ENCODE results near the gene ZFP36L1. TPM values are rescaled to one million over a fixed set of nuclear protein-coding genes. Genes with fewer than 3 reads are reported as not detected.

The ZFP36L1 gene
- total RNA-seq, 4 donors from 2014 or later = 180 to 712 (median 266) TPM

DNA sequence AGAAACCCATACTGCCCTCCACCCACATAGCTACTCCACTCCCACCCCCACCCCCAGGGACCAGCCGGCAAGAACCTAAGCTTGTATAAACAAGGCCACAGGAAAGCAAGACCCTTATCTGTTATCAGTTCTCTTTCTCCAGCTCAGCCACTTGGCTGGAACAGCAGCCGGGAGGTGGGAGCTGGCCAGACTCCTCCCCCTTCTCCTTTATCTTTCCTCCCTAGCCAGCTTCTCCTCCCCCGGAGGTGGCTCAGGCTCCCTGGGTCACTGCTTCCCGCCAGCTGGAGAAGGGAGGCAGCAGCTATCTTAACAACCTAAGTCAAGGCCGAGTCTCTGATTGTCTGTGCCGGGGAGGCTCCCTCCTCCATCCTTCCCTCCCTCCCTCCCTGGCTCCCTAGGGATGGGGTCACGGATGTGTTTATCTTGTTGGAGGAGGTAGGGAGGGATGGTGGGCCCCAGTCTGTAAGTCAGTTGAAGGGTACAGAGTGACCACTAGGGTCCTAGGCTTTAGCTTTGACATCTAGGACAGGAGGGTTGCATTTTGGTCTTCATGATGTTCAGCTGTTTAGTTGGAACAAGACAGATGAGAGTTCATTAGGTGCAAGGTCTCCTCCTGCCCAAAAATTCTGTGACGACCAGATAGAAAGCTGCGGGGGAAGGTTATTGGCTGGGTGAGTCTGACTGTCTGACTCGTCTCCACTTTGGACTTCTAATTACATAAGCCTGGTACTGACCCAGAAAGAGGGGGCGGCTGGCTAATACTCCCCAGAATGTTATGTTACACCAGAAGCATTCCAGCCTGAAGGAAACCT is 29.7 kb downstream of the ZFP36L1 start:
- TF ChIP-seq EP300 (IDR thresholded peaks at IDR 0.05; ENCODE audit: low read depth) (no peak), CTCF (IDR thresholded peaks at IDR 0.05) (no peak), POLR2AphosphoS5 (IDR thresholded peaks at IDR 0.05) (no peak), POLR2A (IDR thresholded peaks at IDR 0.05) (no peak)
- H3K4me1 ChIP-seq = peaks cover 0 to 6% (median 0%) of the 10 kb centered on the region in 4 donors
- intact Hi-C loops (cut with DNase I; ENCODE audit: low total_unique reads) (no loop called here), in situ Hi-C loops (cut with MboI; ENCODE audit: low pct_ligation_motif_present in 1 of 4, low pct_unique_long_range_greater_than_20kb in 1 of 4, low sequenced_read_pairs in 3 of 4) (no loop called here)
- H3K27ac ChIP-seq = peak overlapping the region; percentile 36 to 63 (median 46)
- H3K4me3 ChIP-seq = no peak overlapping the region
- H3K36me3 ChIP-seq = no peaks in the 10 kb centered on the region
- no peaks in the 10 kb centered on the region for H3K9me3 ChIP-seq
- 52% methylated on average over 11 of the region's 11 CpGs; no CpG with 5 or more reads in 1 of the 2 donors for WGBS, 2 donors (ENCODE audit: low coverage in 1 of 2)
- DNase-seq = no peak
- no peaks in the 10 kb centered on the region for H3K27me3 ChIP-seq

- Histone ChIP-seq H3K9me3 (no peaks in the 10 kb centered on the region), H3K36me3 (no peaks in the 10 kb centered on the region), H3K4me3 (no peak overlapping the region), H3K4me1 (peaks cover 0 to 12% (median 0%) of the 10 kb centered on the region in 4 donors), H3K27me3 (no peaks in the 10 kb centered on the region), H3K27ac (no peak overlapping the region)
- intact Hi-C loops (cut with DNase I; ENCODE audit: low total_unique reads) = no loop called here
- 83% methylated on average over 1 of the region's 1 CpG; no CpG with 5 or more reads in 1 of the 2 donors for WGBS, 2 donors (ENCODE audit: low coverage in 1 of 2)
- in situ Hi-C loops (cut with MboI; ENCODE audit: low pct_ligation_motif_present in 1 of 4, low pct_unique_long_range_greater_than_20kb in 1 of 4, low sequenced_read_pairs in 3 of 4) = no loop called here
- DNase-seq = no peak
- no peak for TF ChIP-seq POLR2AphosphoS5 (IDR thresholded peaks at IDR 0.05)
- TF ChIP-seq POLR2A (IDR thresholded peaks at IDR 0.05) = no peak
- no peak for TF ChIP-seq EP300 (IDR thresholded peaks at IDR 0.05; ENCODE audit: low read depth)
- TF ChIP-seq CTCF (IDR thresholded peaks at IDR 0.05) = no peak
Measured at GRCh38 chr14:68761391-68761790, 31.5 kb downstream of the ZFP36L1 start.

GRCh38 chr14:68760761-68761160 is 32.1 kb downstream of the ZFP36L1 start:
- Histone ChIP-seq H3K27ac (no peak overlapping the region), H3K4me3 (no peak overlapping the region), H3K27me3 (no peaks in the 10 kb centered on the region), H3K36me3 (no peaks in the 10 kb centered on the region), H3K9me3 (no peaks in the 10 kb centered on the region), H3K4me1 (peaks cover 0 to 12% (median 0%) of the 10 kb centered on the region in 4 donors)
- no peak for DNase-seq
- in situ Hi-C loops (cut with MboI; ENCODE audit: low pct_ligation_motif_present in 1 of 4, low pct_unique_long_range_greater_than_20kb in 1 of 4, low sequenced_read_pairs in 3 of 4) = no loop called here
- TF ChIP-seq POLR2AphosphoS5 (IDR thresholded peaks at IDR 0.05) (no peak), POLR2A (IDR thresholded peaks at IDR 0.05) (no peak)
- intact Hi-C loops (cut with DNase I; ENCODE audit: low total_unique reads) = no loop called here
- 83 to 87% methylated on average over 1 to 2 of the region's 2 CpGs for WGBS, 2 donors (ENCODE audit: low coverage in 1 of 2)

DNA sequence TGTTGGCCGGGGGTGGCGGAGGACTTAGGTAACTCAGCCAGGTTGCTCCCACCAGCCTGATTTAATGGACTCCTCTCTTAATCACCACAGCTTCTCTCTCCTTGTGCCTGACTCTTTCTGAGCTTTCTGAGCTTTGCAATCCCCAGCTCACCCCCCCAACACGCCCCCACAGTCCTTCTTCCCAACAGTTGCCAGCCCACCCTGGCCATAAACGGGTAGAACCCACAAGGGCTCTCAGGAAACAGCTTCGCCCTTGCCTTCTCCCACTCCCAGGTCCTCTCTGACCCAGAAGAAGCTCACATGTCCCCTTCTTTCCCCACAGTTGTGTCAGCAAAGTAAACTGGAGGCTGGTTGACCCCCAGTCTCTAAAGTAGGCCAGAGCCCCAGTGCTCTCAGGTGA is 32.9 kb downstream of the ZFP36L1 start:
- H3K27me3 ChIP-seq = no peaks in the 10 kb centered on the region
- WGBS, 2 donors (ENCODE audit: low coverage in 1 of 2) = 89% methylated on average over 2 to 5 of the region's 5 CpGs
- H3K36me3 ChIP-seq = no peaks in the 10 kb centered on the region
- TF ChIP-seq POLR2A (IDR thresholded peaks at IDR 0.05) (no peak), EP300 (IDR thresholded peaks at IDR 0.05; ENCODE audit: low read depth) (no peak), CTCF (IDR thresholded peaks at IDR 0.05) (no peak)
- in situ Hi-C loops (cut with MboI; ENCODE audit: low pct_ligation_motif_present in 1 of 4, low pct_unique_long_range_greater_than_20kb in 1 of 4, low sequenced_read_pairs in 3 of 4) = no loop called here
- peaks cover 0 to 12% (median 0%) of the 10 kb centered on the region in 4 donors for H3K4me1 ChIP-seq
- intact Hi-C loops (cut with DNase I; ENCODE audit: low total_unique reads) = no loop called here
- no peak for DNase-seq
- H3K9me3 ChIP-seq = no peaks in the 10 kb centered on the region
- H3K4me3 ChIP-seq = no peak overlapping the region
- H3K27ac ChIP-seq = no peak overlapping the region
